Measurements from ENCODE around the gene KIF16B.

KIF16B gene

GRCh38 chr20:16491294-16491905 lies 81.8 kb downstream of the KIF16B start:
- TF ChIP-seq CTCF (IDR thresholded peaks at IDR 0.05), result no peak

GRCh38 chr20:16490696-16491095 lies 82.6 kb downstream of the KIF16B start:
- TF ChIP-seq CTCF (IDR thresholded peaks at IDR 0.05), result no peak

GRCh38 chr20:16488616-16489015 lies 84.6 kb downstream of the KIF16B start:
- TF ChIP-seq CTCF (IDR thresholded peaks at IDR 0.05), result no peak

GRCh38 chr20:16488086-16488485 lies 85.2 kb downstream of the KIF16B start:
- TF ChIP-seq CTCF (IDR thresholded peaks at IDR 0.05), result no peak

GRCh38 chr20:16486532-16486931 lies 86.7 kb downstream of the KIF16B start:
- no peak for TF ChIP-seq CTCF (IDR thresholded peaks at IDR 0.05)

GRCh38 chr20:16485401-16485800 lies 87.8 kb downstream of the KIF16B start:
- no peak for TF ChIP-seq CTCF (IDR thresholded peaks at IDR 0.05)

- no peak for TF ChIP-seq CTCF (IDR thresholded peaks at IDR 0.05)
Observed at GRCh38 chr20:16483024-16483423, 90.2 kb downstream of the KIF16B start.

- TF ChIP-seq CTCF (IDR thresholded peaks at IDR 0.05), result no peak
Observed at GRCh38 chr20:16481977-16482376, 91.3 kb downstream of the KIF16B start.

Data from LNCAP (cell line).